ENCODE measurements around the gene TNFRSF11A. TPM values are rescaled to one million over a fixed set of nuclear protein-coding genes. Genes with fewer than 3 reads are reported as not detected.

TNFRSF11A gene
- total RNA-seq (2014; rRNA removed; shearing (Covaris generic)) = not detected in 2 replicates

DNA sequence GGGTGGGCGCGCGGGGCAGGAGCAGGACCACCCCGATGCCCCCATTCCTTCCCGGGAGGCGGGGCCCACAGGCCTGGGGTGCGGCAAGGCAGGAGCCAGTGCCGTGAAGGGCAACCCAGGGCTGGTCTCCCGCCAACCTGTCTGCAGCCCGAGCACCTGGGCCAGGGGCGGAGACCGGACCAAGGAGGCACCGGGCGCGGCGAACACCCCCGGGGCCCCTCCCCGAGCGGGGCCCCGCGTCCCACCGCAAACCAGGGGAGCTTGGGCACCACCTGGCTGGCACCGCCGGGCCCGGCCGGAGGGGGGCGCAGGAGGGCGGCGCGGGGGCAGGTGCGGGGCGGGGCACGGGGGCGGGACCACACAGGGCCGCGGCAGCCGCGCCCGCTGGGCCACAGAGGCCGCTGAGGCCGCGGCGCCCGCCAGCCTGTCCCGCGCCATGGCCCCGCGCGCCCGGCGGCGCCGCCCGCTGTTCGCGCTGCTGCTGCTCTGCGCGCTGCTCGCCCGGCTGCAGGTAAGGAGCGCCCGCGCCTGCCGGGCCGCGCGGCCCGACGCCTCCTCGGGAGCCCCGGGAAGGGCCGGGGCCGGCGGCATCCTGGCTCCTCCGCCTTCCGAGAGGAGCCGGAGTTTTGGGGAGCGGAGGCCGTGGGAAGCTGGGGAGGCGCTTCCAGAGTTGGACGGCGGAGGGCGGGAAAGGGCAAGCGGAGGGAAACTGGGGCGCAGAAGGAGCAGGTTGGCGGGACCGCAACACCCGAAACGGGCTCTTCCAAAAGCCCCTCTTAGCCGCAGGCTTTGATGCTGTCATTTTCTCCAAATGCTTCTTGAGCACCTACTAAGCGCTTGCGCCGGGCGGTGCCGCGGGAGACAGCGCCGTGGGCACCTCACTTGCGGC is at the start of gene TNFRSF11A:
Gene TNFRSF11A, plus strand, starts transcription at position 394 of the 889 bp plus-strand sequence. Its CDS starts 43 bp downstream, at position 437.
- H3K27ac ChIP-seq = no peak within 1 kb of the TSS
- peak within 1 kb of the TSS; percentile 23 for H3K4me3 ChIP-seq
- no peaks in the 10 kb centered on the region for H3K36me3 ChIP-seq
- peak in 1 of 2 experiments; percentile 11 for DNase-seq (ENCODE audit: low read depth in 1 of 2, low spot score in 2 of 2)
- peaks cover 4% of the 10 kb centered on the region; the same call in 1 of the 2 replicates for H3K9me3 ChIP-seq (replicated peaks)
- peaks cover 69% of the 10 kb centered on the region for H3K27me3 ChIP-seq (replicated peaks)
- H3K4me1 ChIP-seq (replicated peaks) = peaks cover 10% of the 10 kb centered on the region

DNA sequence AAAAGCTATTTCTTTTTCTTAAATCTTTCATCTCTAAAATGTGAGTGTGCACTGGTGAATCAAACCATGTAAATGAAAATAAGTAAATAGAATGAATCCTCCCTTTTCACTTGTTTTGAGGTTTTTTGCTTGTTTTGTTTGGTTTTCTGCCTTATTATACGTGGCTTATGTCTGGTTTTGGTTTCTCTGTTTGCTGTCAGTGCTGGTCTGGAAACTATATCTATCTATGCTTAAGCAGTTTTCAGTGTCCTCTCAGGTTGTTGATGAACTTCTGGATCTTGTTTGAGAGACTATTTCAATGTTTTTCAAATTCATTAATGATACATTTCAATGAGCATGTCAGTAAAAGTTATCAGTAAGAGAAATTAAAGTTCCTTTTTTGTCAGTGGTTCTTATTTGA is 48.1 kb upstream of the TNFRSF11A start:
- Histone ChIP-seq H3K27me3 (replicated peaks) (no peaks in the 10 kb centered on the region), H3K36me3 (peaks cover 23% of the 10 kb centered on the region), H3K4me3 (no peak overlapping the region), H3K9me3 (replicated peaks) (no peaks in the 10 kb centered on the region), H3K27ac (no peak overlapping the region), H3K4me1 (replicated peaks) (peaks cover 14% of the 10 kb centered on the region)
- DNase-seq (ENCODE audit: low read depth in 1 of 2, low spot score in 2 of 2) = no peak

DNA sequence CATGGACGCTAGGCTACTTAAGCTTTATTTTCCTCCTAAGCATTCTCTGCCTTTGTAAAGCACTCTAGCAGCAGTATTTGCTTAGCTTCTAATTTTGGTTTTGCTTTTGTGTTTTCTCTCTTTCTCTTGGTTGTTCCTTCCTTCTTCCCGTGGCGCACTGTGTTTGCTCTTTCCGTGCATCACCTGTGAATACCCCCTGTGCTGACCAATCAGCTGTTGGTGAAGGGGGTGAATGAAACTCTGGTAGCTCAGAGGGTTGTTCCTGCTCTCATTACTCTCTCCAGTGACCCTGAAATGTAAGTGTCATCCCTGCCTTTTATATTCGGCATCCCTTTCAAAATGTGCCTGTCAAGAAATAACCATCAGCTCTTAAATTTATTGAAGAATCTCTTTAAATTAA is 45.5 kb upstream of the TNFRSF11A start:
- Histone ChIP-seq H3K27me3 (replicated peaks) (no peaks in the 10 kb centered on the region), H3K4me3 (no peak overlapping the region), H3K27ac (no peak overlapping the region), H3K9me3 (replicated peaks) (no peaks in the 10 kb centered on the region), H3K36me3 (peaks cover 29% of the 10 kb centered on the region), H3K4me1 (replicated peaks) (peaks cover 18% of the 10 kb centered on the region)
- no peak for DNase-seq (ENCODE audit: low read depth in 1 of 2, low spot score in 2 of 2)

DNA sequence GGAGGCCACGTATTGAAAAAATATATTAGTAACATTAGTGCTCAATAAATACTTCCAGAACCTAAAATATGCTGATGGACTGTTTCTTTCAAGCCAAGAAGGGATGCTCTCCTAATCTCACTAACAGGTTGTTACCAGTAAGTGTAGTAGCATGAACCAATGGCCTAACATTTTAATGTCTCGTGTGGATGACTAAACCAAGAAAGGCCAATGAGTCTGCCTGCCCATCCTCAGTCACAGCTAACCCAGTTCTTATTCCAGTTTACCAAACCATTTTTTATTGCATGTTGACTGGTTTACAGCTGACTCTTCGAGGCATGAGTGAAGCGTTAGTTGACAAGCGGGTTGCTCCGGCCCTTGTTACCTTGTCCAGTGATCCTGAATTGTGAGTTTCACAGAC is 45.1 kb upstream of the TNFRSF11A start:
- DNase-seq (ENCODE audit: low read depth in 1 of 2, low spot score in 2 of 2) = no peak

DNA sequence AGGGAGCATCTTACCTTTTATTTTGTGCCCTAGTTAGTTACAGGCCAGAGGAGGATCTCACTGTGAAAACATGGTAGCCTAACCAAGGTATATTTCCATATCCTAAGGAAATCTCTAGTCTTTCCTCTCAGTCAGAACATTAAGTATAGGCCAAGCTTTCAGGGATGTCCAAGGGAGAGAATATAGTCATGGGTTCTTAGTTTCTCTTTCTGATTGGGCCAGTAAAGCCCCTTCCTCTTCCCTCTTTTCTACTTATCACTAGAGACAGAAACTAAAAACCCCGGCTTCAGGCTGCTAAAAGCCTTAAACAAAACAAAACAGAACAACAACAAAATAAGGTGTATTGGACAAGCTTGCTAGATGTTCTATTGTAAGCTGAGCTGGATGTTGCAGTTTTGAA is 44.3 kb upstream of the TNFRSF11A start:
- no peaks in the 10 kb centered on the region for H3K27me3 ChIP-seq (replicated peaks)
- peaks cover 18% of the 10 kb centered on the region for H3K4me1 ChIP-seq (replicated peaks)
- H3K36me3 ChIP-seq = peaks cover 28% of the 10 kb centered on the region
- no peaks in the 10 kb centered on the region for H3K9me3 ChIP-seq (replicated peaks)
- H3K4me3 ChIP-seq = no peak overlapping the region
- no peak for DNase-seq (ENCODE audit: low read depth in 1 of 2, low spot score in 2 of 2)
- H3K27ac ChIP-seq = no peak overlapping the region

More for the DNA sequence above, 45.1 kb upstream of the TNFRSF11A start:
- Histone ChIP-seq H3K4me1 (replicated peaks) (peaks cover 18% of the 10 kb centered on the region), H3K4me3 (no peak overlapping the region), H3K27me3 (replicated peaks) (no peaks in the 10 kb centered on the region), H3K36me3 (peaks cover 24% of the 10 kb centered on the region), H3K9me3 (replicated peaks) (no peaks in the 10 kb centered on the region), H3K27ac (no peak overlapping the region)

DNA sequence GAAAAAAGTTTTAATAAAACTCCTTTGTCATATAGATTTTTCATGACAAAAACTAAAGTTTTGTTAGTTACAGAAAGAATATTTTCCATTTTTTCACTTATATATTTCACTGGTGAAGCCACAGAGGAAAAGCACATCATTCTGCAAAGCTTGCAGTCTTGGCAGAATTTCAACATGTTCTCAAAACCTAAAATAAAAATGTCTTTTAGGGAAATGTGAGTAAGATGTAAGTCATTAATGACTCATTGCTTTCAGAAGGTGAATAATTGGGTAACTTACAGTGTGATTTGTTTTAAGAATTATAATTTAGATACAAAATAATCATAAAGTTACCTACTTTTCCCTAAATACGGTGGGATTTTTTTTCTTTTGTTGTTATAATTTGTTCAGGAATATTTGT is 43.4 kb upstream of the TNFRSF11A start:
- Histone ChIP-seq H3K4me1 (replicated peaks) (peaks cover 18% of the 10 kb centered on the region), H3K9me3 (replicated peaks) (no peaks in the 10 kb centered on the region), H3K36me3 (peaks cover 23% of the 10 kb centered on the region), H3K27me3 (replicated peaks) (no peaks in the 10 kb centered on the region), H3K27ac (no peak overlapping the region), H3K4me3 (no peak overlapping the region)
- DNase-seq (ENCODE audit: low read depth in 1 of 2, low spot score in 2 of 2) = no peak

DNA sequence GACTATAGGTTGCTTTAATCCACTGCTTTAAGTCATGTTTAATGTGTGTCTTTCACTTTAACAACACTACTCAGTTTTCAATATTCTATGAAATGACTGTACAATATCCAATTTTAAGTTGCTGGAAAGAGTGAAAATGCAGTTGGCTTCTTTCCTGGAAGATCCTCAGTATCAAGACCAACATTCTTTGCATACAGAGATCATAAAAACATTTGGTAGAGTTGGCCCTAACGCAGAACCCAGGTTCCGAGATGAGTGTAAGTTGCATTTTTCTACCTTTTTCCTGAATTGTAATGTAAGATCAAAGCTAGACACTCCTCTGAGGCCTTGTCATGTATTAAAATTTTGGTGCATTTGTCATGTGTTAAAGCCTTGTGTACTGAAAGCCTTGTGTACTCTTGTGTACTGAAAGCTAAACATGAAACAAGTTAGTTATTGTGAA is 42.9 kb upstream of the TNFRSF11A start:
- Histone ChIP-seq H3K4me1 (replicated peaks) (peaks cover 18% of the 10 kb centered on the region), H3K9me3 (replicated peaks) (no peaks in the 10 kb centered on the region), H3K4me3 (no peak overlapping the region), H3K36me3 (peaks cover 23% of the 10 kb centered on the region), H3K27ac (no peak overlapping the region), H3K27me3 (replicated peaks) (no peaks in the 10 kb centered on the region)
- no peak for DNase-seq (ENCODE audit: low read depth in 1 of 2, low spot score in 2 of 2)

DNA sequence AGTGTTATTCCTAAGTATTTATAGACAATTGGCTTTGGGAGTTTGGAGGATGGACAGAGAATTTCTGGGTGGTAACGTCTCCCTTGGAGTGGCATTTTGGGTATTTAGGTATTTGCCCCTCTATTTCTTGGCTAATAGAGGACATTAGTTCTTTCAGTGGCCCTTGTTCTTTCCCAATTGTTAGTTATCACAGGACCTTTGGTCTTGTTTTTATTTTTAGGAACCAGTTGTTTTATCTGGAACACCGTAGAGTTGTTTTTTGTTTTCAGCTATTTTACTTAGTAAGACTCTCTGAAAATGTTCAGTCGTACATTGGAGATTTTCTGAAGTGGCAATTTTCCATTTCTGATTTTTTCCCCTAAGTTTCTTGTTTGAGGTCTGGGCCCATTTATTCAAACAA is 40.5 kb upstream of the TNFRSF11A start:
- Histone ChIP-seq H3K27ac (no peak overlapping the region), H3K36me3 (peaks cover 20% of the 10 kb centered on the region), H3K4me1 (replicated peaks) (peaks cover 18% of the 10 kb centered on the region), H3K4me3 (no peak overlapping the region), H3K27me3 (replicated peaks) (no peaks in the 10 kb centered on the region), H3K9me3 (replicated peaks) (no peaks in the 10 kb centered on the region)
- DNase-seq (ENCODE audit: low read depth in 1 of 2, low spot score in 2 of 2) = no peak

DNA sequence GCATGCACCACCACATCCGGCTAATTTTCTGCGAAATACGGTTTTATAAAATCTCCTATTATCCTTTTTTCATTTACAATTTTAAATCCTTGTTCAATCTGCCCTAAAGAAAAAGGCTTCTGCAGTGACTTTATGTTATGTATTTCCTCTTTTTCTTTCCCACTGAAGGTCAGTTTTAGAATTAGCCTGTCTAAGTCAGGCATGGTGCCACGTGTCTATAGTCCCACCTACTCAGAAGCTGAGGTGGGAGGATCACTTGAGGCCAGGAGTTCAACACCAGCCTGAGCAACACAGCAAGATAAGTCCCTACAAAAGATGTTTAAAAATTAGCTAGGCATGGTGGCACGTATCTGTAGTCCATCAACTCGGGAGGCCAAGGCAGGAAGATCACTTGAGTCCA is 39.8 kb upstream of the TNFRSF11A start:
- no peaks in the 10 kb centered on the region for H3K9me3 ChIP-seq (replicated peaks)
- H3K27ac ChIP-seq = no peak overlapping the region
- H3K36me3 ChIP-seq = peaks cover 20% of the 10 kb centered on the region
- H3K4me3 ChIP-seq = no peak overlapping the region
- DNase-seq (ENCODE audit: low read depth in 1 of 2, low spot score in 2 of 2) = no peak
- peaks cover 18% of the 10 kb centered on the region for H3K4me1 ChIP-seq (replicated peaks)
- H3K27me3 ChIP-seq (replicated peaks) = no peaks in the 10 kb centered on the region

DNA sequence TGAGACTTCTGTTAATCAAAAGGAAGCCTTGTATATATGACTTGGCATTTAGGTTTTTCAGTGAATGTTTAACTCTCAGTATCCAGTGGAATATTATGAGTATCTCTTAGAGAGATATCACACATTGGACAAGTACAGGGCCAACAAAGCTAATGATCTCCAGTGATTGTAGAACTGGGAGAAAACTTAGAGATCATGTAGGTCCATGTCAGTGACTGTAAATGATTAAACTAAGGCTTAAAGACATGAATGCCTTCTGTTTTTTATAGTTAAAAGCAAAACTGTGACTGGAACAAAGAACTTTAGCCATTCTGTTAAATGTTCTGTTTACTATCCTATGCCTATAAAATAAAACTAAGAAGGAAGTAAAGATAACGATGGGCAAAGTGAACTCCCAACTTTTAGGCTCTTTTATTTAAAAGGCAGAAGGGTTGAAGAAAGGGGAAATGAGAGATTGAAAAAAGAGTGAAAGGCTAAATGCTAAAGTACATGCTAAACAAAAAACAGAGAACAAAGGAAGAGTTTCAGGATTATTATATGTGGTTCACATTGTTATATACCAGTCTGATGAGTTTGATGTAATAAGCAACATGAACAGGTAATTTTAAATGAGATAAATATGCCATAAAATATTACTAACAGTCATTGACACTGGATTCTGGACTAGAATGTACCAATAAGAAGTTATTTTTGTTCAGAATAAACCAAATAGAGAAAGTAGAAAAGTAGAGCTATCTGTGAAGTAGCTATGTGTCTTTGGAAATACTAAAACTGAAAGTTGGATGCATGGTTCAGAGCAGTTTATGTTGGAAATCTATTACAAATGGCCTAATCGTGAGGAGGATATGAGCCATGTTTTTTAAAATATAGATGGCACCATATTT is 37.1 kb upstream of the TNFRSF11A start:
- no peak for DNase-seq (ENCODE audit: low read depth in 1 of 2, low spot score in 2 of 2)
- Histone ChIP-seq H3K4me3 (no peak overlapping the region), H3K36me3 (peaks cover 8% of the 10 kb centered on the region), H3K27me3 (replicated peaks) (no peaks in the 10 kb centered on the region), H3K4me1 (replicated peaks) (no peaks in the 10 kb centered on the region), H3K9me3 (replicated peaks) (no peaks in the 10 kb centered on the region), H3K27ac (no peak overlapping the region)

DNA sequence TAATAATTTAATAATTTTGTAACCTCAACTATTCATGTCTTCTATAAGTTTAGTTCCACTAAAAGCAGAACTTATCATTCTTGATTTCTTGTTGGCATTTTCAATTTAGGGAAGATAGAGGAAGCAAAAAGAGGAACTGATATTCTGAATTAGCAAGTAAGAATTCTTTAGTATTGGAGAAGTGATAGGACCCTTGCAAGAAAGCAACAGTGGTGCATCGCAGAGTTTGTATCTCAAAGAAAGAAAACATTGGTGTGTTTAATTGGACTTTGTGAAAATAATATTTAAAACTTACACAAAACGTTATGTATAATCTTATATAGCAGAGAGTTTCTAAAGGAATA is 36.5 kb upstream of the TNFRSF11A start:
- H3K27ac ChIP-seq = no peak overlapping the region
- H3K9me3 ChIP-seq (replicated peaks) = no peaks in the 10 kb centered on the region
- H3K4me3 ChIP-seq = no peak overlapping the region
- peaks cover 5% of the 10 kb centered on the region for H3K36me3 ChIP-seq
- H3K4me1 ChIP-seq (replicated peaks) = no peaks in the 10 kb centered on the region
- DNase-seq (ENCODE audit: low read depth in 1 of 2, low spot score in 2 of 2) = no peak
- no peaks in the 10 kb centered on the region for H3K27me3 ChIP-seq (replicated peaks)

DNA sequence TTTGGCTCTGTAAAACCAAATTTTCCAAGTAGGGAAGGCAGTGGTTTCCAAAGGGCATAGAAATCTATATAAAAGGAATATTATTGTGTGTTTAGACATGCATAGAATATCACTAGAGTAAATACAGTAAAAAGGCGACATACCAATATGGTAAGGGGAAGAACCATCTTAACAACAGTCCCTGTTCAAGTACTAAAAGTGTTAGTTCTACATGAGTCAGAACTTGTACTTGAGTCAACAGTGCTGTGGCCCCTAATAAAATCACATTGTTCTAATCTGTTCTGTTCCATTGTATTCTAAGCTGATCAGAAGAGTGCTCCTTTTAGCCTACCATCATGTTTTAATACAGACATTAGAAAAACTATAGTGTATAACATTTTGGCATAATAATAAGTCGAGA is 36.1 kb upstream of the TNFRSF11A start:
- no peak overlapping the region for H3K27ac ChIP-seq
- no peak for DNase-seq (ENCODE audit: low read depth in 1 of 2, low spot score in 2 of 2)

DNA sequence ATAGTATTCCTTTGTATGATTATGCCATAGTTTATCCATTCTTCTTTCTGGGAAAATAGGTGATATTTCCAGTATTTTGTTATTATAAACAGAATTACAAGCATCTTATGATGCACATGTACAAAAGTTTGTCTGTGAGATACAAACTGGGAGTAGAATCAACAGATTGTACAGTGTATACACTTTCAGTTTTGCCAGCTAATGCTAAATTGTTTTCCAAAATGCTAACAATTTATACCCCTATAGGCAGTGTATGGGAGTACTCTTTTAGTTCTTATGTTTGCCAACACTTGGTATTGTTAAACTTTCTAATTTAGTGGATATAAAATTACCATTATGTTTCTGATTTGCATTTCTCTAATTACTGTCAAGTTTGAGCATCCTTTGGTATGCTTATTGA is 31.0 kb upstream of the TNFRSF11A start:
- H3K27ac ChIP-seq = no peak overlapping the region

More for the DNA sequence above, 36.1 kb upstream of the TNFRSF11A start:
- Histone ChIP-seq H3K36me3 (peaks cover 5% of the 10 kb centered on the region), H3K4me1 (replicated peaks) (no peaks in the 10 kb centered on the region), H3K27me3 (replicated peaks) (no peaks in the 10 kb centered on the region), H3K4me3 (no peak overlapping the region), H3K9me3 (replicated peaks) (no peaks in the 10 kb centered on the region)

More for the DNA sequence above, 31.0 kb upstream of the TNFRSF11A start:
- Histone ChIP-seq H3K9me3 (replicated peaks) (no peaks in the 10 kb centered on the region), H3K4me3 (no peak overlapping the region), H3K4me1 (replicated peaks) (no peaks in the 10 kb centered on the region), H3K27me3 (replicated peaks) (no peaks in the 10 kb centered on the region), H3K36me3 (no peaks in the 10 kb centered on the region; the same call in 1 of the 2 replicates)
- DNase-seq (ENCODE audit: low read depth in 1 of 2, low spot score in 2 of 2) = no peak

Measured in SJSA1 (cell line).